DOHH2 (cell line): Measurements from ENCODE around the gene FOXP2.

Source experiments
- CTCF ChIP-seq: fragments of 200-600 bp; sonication (generic); IDR thresholded peaks from one replicate; pipeline ENCODE4 v1.5.1; 2014; ENCODE audit warnings: antibody characterized with exemption, mild to moderate bottlenecking, low read depth, low read length; ENCODE audit not compliant: poor library complexity, severe bottlenecking
- EZH2phosphoT487 ChIP-seq: fragments of 200-600 bp; sonication (generic); IDR thresholded peaks from 2 replicates; pipeline ENCODE4 v1.6.1; 2017; ENCODE audit warnings: borderline replicate concordance, mild to moderate bottlenecking, antibody characterized with exemption, low read length, moderate library complexity, mixed read lengths

GRCh38 chr7:114648117-114648516, 233.5 kb downstream of the FOXP2 start:
- TF ChIP-seq CTCF (no peak), EZH2phosphoT487 (no peak)
